ENCODE measurements around the gene SYN1. TPM values are rescaled to one million over a fixed set of nuclear protein-coding genes. Genes with fewer than 3 reads are reported as not detected.

The SYN1 gene
- total RNA-seq, 1 experiment from 2014 or later: 11.7 TPM

GRCh38 chrX:47577424-47577823 lies 42.2 kb downstream of the SYN1 start:
- Histone ChIP-seq H3T11ph (ENCODE audit: low read length) (no peak overlapping the region), H2BK120ac (ENCODE audit: low read depth, low read length, poor library complexity, severe bottlenecking) (no peak overlapping the region), H3K23me2 (ENCODE audit: insufficient read length, low read depth, low read length, poor library complexity, severe bottlenecking) (peaks cover 4% of the 10 kb centered on the region), H3K4me2 (ENCODE audit: insufficient read depth, insufficient read length, low read length) (no peak overlapping the region), H4K91ac (ENCODE audit: insufficient read length, low read depth, low read length) (no peak overlapping the region), H3K9me3 (ENCODE audit: control insufficient read depth, low read depth, low read length) (peaks cover 17% of the 10 kb centered on the region), H2AFZ (ENCODE audit: low read length) (no peak overlapping the region), H2BK12ac (ENCODE audit: insufficient read length, low read depth, low read length) (no peak overlapping the region), H4K20me1 (ENCODE audit: control insufficient read depth, insufficient read depth, insufficient read length) (no peaks in the 10 kb centered on the region), H3K27ac (ENCODE audit: insufficient read length, low read depth, low read length) (no peak overlapping the region), H4K8ac (replicated peaks; ENCODE audit: insufficient read length, low read depth, low read length) (no peak overlapping the region), H3K27me3 (ENCODE audit: insufficient read depth, low read length) (no peaks in the 10 kb centered on the region), H3K9ac (ENCODE audit: extremely low read depth, insufficient read length, low read length) (no peak overlapping the region), H3K4ac (ENCODE audit: low read depth, low read length) (no peak overlapping the region), H2BK5ac (ENCODE audit: insufficient read length, low read length) (no peak overlapping the region), H3K79me2 (ENCODE audit: insufficient read depth, low read length) (no peaks in the 10 kb centered on the region), H3K23ac (ENCODE audit: insufficient read length, low read depth, low read length) (no peak overlapping the region), H3K14ac (ENCODE audit: insufficient read depth, low read length) (no peak overlapping the region), H3K18ac (ENCODE audit: insufficient read length, low read depth, low read length) (no peak overlapping the region), H3K79me1 (ENCODE audit: insufficient read depth, low read depth, low read length, poor library complexity, severe bottlenecking) (no peaks in the 10 kb centered on the region), H3K4me1 (ENCODE audit: insufficient read depth, low read length) (peaks cover 3% of the 10 kb centered on the region; the same call in 1 of the 2 replicates), H3K56ac (ENCODE audit: insufficient read length, low read depth, low read length) (no peak overlapping the region), H4K5ac (ENCODE audit: insufficient read length, low read depth, low read length) (no peak overlapping the region), H2BK15ac (ENCODE audit: low read depth, low read length) (no peak overlapping the region), H2AK5ac (ENCODE audit: insufficient read length, low read length) (no peak overlapping the region), H2BK20ac (ENCODE audit: low read depth, low read length, poor library complexity, severe bottlenecking) (no peak overlapping the region)
- no peak overlapping the region for H3K27ac Mint-ChIP-seq
- no CpG with 5 or more reads among the region's 9 CpGs for WGBS (ENCODE audit: extremely low coverage, insufficient read length, low lambda C conversion rate)
- H3K9me3 Mint-ChIP-seq: peaks cover 69 to 82% of the 10 kb centered on the region in 2 experiments
- H3K4me3 Mint-ChIP-seq: no peak overlapping the region
- H3K4me1 Mint-ChIP-seq: peaks cover 18 to 35% of the 10 kb centered on the region in 2 experiments
- peaks cover 6 to 16% (median 9%) of the 10 kb centered on the region in 3 experiments for H3K36me3 Mint-ChIP-seq (ENCODE audit: insufficient read depth in 1 of 3, low read depth in 3 of 3)
- TF ChIP-seq CTCF (conservative IDR thresholded peaks at IDR 0.05): no peak
- no peaks in the 10 kb centered on the region for H3K27me3 Mint-ChIP-seq (ENCODE audit: low read depth)
- DNase-seq: no peak
